Spleen (tissue), 7 donors: ENCODE data around the gene ZEB2.

Experiments used
- CTCF ChIP-seq, 11 experiments: fragments of 200-600 bp in 7 of 11; fragments of 450-650 bp in 4 of 11; sonication (generic) in 4 of 11; IDR thresholded peaks in 8 of 11; conservative IDR thresholded peaks in 3 of 11; 1 replicate in 7 of 11; 2 replicates in 4 of 11; pipeline versions ENCODE4 v1.4.0 to v1.8.0; 2016 to 2021; ENCODE audit warnings: antibody characterized with exemption in 11 of 11, inconsistent platforms in 4 of 11, mild to moderate bottlenecking in 1 of 11
- POLR2A ChIP-seq, 3 donors: fragments of 450-650 bp; IDR thresholded peaks; one replicate each; pipeline ENCODE4 v1.5.1; 2017; ENCODE audit warnings: antibody characterized with exemption in 3 of 3, mild to moderate bottlenecking in 1 of 3
- POLR2AphosphoS5 ChIP-seq, 3 donors: sonication (generic); formaldehyde crosslinking; IDR thresholded peaks; one replicate each; pipeline ENCODE4 v1.5.1; 2017; ENCODE audit warnings: antibody characterized with exemption in 3 of 3
- donor health status: DM: no; HTN: no; CAD: no; lungs with moderate emphysema.
- donor health status: DM: no; HTN: no; CAD: no.
- donor health status: DM: no; HTN: no; CAD: no.

- TF ChIP-seq POLR2A (IDR thresholded peaks at IDR 0.05) (no peak), CTCF (IDR thresholded peaks at IDR 0.05 in 8 of 11, conservative IDR thresholded peaks at IDR 0.05 in 3 of 11) (no peak), POLR2AphosphoS5 (IDR thresholded peaks at IDR 0.05) (no peak)
Observed at GRCh38 chr2:144426355-144426754, 93.6 kb downstream of the ZEB2 start.
